GM12872 (cell line): ENCODE results near the gene TAX1BP3.

ENCODE experiments used
- TF ChIP-seq, protein P1 (sequence below): IDR thresholded peaks from 3 replicates; pipeline ENCODE4 v1.5.1; 2011; ENCODE audit warnings: low read depth, mild to moderate bottlenecking, low read length, moderate library complexity; ENCODE audit not compliant: insufficient read depth

TAX1BP3 gene

GRCh38 chr17:3682033-3682432 lies 13.7 kb upstream of the TAX1BP3 start:
- TF ChIP-seq, protein P1, sequence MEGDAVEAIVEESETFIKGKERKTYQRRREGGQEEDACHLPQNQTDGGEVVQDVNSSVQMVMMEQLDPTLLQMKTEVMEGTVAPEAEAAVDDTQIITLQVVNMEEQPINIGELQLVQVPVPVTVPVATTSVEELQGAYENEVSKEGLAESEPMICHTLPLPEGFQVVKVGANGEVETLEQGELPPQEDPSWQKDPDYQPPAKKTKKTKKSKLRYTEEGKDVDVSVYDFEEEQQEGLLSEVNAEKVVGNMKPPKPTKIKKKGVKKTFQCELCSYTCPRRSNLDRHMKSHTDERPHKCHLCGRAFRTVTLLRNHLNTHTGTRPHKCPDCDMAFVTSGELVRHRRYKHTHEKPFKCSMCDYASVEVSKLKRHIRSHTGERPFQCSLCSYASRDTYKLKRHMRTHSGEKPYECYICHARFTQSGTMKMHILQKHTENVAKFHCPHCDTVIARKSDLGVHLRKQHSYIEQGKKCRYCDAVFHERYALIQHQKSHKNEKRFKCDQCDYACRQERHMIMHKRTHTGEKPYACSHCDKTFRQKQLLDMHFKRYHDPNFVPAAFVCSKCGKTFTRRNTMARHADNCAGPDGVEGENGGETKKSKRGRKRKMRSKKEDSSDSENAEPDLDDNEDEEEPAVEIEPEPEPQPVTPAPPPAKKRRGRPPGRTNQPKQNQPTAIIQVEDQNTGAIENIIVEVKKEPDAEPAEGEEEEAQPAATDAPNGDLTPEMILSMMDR: no peak

GRCh38 chr17:3681565-3681964 lies 13.2 kb upstream of the TAX1BP3 start:
- TF ChIP-seq, protein P1: no peak

DNA sequence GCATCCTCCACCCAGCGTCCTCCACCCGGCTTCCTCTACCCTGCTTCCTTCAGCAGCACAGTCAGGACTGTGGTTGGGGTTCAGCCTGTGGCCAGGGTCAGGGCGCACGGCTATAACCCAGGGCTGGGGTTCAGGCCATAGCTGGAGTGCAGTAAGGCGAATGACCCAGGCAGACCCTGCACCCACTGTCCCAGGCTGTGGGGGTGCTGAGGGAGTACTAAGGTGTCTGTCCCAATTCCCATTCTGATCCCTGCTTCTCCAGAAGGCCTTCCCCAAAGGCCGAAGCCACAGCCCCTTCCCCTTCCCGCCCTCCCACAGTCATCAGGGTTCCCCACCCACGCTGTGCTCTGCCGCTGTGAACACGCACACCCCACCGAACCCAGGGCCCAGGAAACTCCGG lies 12.7 kb upstream of the TAX1BP3 start:
- TF ChIP-seq, protein P1: no peak

DNA sequence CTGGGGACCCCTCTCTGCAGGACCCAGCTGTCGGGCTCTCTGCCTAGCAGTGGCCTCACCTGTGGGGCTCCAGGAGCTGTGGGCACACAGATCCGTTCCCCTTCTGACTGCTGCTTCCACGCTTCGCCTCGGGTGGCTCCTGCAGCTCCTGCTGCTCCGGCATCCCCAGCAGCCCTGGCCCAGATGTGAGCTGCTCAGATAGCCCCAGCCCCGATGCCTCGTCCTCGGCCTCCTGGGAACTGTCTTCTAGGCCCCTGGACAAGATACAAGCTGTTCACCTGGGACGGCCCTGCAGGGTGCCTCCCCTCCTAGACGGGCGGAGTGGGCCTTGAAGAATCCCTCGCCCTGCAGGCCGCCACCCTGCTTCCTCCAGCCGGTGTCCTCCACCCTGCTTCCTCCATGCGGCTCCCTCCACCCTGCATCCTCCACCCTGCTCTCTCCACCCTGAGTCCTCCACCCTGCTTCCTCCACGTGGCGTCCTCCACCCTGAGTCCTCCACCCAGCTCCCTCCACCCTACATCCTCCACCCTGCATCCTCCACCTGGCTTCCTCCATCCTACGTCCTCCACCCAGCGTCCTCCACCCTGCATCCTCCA lies 11.3 kb upstream of the TAX1BP3 start:
- TF ChIP-seq, protein P1: no peak

GRCh38 chr17:3678821-3679530 lies 10.6 kb upstream of the TAX1BP3 start:
- TF ChIP-seq, protein P1: no peak

GRCh38 chr17:3678095-3678820 lies 9.9 kb upstream of the TAX1BP3 start:
- TF ChIP-seq, protein P1: no peak

- TF ChIP-seq, protein P1: no peak
Observed at GRCh38 chr17:3675886-3676285, 7.5 kb upstream of the TAX1BP3 start.
